Ascending aorta (tissue), 2 donors: ENCODE data around the gene ABR. TPM values are rescaled to one million over a fixed set of nuclear protein-coding genes. Genes with fewer than 3 reads are reported as not detected.

Experiments used
- DNase-seq, 2 donors: peaks; one replicate each; pipeline ENCODE4 v3.0.0-alpha.2; 2019; ENCODE audit warnings: low spot score in 2 of 2
- H3K27ac ChIP-seq, 2 donors: fragments of 200-600 bp; sonication (generic); one replicate each; pipeline ENCODE4 v1.5.1; 2016 to 2017; ENCODE audit warnings: mild to moderate bottlenecking in 1 of 2
- H3K27me3 ChIP-seq: fragments of 200-600 bp; sonication (generic); one replicate; pipeline ENCODE4 v1.5.1; 2017
- H3K36me3 ChIP-seq, 2 donors: fragments of 200-600 bp; sonication (generic); one replicate each; pipeline ENCODE4 v1.5.1; 2016
- H3K4me1 ChIP-seq, 2 donors: fragments of 200-600 bp; sonication (generic); one replicate each; pipeline ENCODE4 v1.5.1; 2016 to 2017; ENCODE audit warnings: mild to moderate bottlenecking in 1 of 2
- H3K4me3 ChIP-seq, 2 donors: fragments of 200-600 bp; sonication (generic); one replicate each; pipeline ENCODE4 v1.5.1; 2016 to 2017; ENCODE audit warnings: mild to moderate bottlenecking in 1 of 2
- H3K9me3 ChIP-seq, 2 donors: fragments of 200-600 bp; sonication (generic); one replicate each; pipeline ENCODE4 v1.5.1; 2016
- intact Hi-C: fragments of 100-400 bp; cut with DNase I; formaldehyde crosslinking; loops from one replicate; pipeline ENCODE4 v1.15.1; 2023
- total RNA-seq: library from RNA; depleted of rRNA; stranded (reverse); fragments of >200 nt; gene quantifications from one replicate; pipeline ENCODE4 v1.1.0, GENCODE V29; 2016
- TF ChIP-seq, protein P1 (sequence below), 3 experiments: fragments of 200-600 bp in 2 of 3; fragments of 450-650 bp in 1 of 3; sonication (generic) in 2 of 3; IDR thresholded peaks; one replicate each; pipeline ENCODE4 v1.5.1; 2016 to 2019; ENCODE audit warnings: antibody characterized with exemption in 3 of 3, mild to moderate bottlenecking in 1 of 3, moderate library complexity in 1 of 3

The ABR gene
- total RNA-seq, 1 donor from 2014 or later, result 184 TPM

DNA sequence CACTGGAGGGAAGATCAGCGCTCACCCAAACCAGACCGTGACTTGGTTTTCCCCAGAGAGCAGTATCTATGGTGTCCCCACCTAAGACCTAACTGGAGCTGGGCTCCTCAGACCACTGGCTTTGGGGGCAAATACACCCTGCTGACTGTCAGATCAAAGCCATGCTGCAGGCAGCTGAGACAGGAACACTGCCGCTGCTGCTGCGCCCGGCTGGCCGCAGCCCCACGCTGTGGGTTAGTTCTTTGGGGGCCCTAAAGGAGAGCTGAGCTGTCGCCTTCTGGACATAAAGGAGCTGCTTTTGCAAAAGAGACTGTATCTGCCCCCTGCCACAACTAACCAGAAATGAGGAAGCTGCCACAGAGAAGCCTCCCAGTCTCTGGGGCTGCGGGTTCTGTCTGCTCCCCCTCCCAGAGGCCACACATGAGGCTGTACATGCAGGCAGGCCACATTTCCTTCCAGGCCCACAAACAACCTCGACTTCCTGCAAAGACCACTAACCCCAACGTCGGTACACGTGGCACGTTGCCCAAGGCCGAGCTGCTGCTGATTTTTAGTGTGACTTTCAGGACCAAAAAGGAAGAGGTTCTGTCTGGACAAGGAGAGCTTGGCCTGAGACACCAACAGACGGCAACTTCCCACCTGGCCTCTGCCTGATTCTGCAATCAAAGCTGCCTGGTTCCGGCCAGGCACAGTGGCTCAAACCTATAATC lies 18.2 kb upstream of the ABR start:
- Histone ChIP-seq H3K36me3 (no peaks in the 10 kb centered on the region), H3K9me3 (no peaks in the 10 kb centered on the region), H3K27me3 (no peaks in the 10 kb centered on the region), H3K27ac (peak overlapping the region in 1 of 2 donors; percentile 55), H3K4me3 (no peak overlapping the region), H3K4me1 (no peaks in the 10 kb centered on the region)
- TF ChIP-seq, protein P1, sequence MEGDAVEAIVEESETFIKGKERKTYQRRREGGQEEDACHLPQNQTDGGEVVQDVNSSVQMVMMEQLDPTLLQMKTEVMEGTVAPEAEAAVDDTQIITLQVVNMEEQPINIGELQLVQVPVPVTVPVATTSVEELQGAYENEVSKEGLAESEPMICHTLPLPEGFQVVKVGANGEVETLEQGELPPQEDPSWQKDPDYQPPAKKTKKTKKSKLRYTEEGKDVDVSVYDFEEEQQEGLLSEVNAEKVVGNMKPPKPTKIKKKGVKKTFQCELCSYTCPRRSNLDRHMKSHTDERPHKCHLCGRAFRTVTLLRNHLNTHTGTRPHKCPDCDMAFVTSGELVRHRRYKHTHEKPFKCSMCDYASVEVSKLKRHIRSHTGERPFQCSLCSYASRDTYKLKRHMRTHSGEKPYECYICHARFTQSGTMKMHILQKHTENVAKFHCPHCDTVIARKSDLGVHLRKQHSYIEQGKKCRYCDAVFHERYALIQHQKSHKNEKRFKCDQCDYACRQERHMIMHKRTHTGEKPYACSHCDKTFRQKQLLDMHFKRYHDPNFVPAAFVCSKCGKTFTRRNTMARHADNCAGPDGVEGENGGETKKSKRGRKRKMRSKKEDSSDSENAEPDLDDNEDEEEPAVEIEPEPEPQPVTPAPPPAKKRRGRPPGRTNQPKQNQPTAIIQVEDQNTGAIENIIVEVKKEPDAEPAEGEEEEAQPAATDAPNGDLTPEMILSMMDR (IDR thresholded peaks at IDR 0.05), result no peak
- intact Hi-C loops, result no loop called here
- peak; percentile 81 to 88 for DNase-seq

DNA sequence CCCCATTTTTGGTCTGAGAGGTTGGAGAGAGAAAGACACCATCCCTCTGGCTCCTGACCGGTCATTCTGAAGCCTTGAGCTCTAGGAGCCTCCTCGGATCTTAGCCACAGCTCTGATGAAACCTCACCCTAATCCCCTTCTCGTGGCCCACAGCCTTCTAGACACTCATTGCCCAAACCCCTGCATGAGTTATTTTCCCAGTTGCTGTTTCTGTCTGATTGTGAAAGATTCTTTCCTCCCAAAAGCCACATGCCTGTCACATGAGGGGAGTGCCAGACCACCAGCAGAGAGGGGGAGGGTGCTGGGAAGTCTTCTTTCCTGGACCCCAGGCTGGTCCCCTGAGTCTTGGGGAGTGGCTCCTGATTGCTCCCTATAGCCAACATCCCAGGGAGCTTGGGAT lies 17.6 kb upstream of the ABR start:
- Histone ChIP-seq H3K27me3 (no peaks in the 10 kb centered on the region), H3K36me3 (no peaks in the 10 kb centered on the region), H3K27ac (peak overlapping the region in 1 of 2 donors; percentile 55), H3K4me3 (no peak overlapping the region), H3K4me1 (no peaks in the 10 kb centered on the region), H3K9me3 (no peaks in the 10 kb centered on the region)
- TF ChIP-seq, protein P1 (IDR thresholded peaks at IDR 0.05), result no peak
- no peak for DNase-seq
- intact Hi-C loops, result no loop called here

DNA sequence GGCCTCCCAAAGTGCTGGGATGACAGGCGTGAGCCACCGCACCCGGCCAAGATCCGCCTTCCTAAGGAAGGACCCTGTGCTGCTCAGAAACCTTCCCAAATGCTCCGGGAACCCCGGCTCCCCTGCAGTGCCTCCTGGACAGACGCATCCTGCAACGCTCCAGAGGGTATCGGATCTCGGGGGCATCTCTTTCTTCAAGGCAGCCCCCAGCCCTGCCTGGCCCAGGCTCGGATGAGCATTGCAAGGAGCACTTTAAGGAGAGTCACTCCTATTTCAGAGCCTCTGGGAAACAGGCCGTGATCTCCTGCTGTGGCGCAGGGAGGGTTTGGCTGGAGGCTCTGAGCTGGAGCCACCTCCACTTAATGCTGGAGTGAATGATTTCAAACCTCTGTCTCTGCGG lies 17.2 kb upstream of the ABR start:
- H3K4me3 ChIP-seq, result no peak overlapping the region
- no peaks in the 10 kb centered on the region for H3K4me1 ChIP-seq
- intact Hi-C loops, result no loop called here
- H3K9me3 ChIP-seq, result no peaks in the 10 kb centered on the region
- no peaks in the 10 kb centered on the region for H3K27me3 ChIP-seq
- no peak for DNase-seq
- peak overlapping the region in 1 of 2 donors; percentile 50 for H3K27ac ChIP-seq
- TF ChIP-seq, protein P1 (IDR thresholded peaks at IDR 0.05), result no peak
- no peaks in the 10 kb centered on the region for H3K36me3 ChIP-seq

DNA sequence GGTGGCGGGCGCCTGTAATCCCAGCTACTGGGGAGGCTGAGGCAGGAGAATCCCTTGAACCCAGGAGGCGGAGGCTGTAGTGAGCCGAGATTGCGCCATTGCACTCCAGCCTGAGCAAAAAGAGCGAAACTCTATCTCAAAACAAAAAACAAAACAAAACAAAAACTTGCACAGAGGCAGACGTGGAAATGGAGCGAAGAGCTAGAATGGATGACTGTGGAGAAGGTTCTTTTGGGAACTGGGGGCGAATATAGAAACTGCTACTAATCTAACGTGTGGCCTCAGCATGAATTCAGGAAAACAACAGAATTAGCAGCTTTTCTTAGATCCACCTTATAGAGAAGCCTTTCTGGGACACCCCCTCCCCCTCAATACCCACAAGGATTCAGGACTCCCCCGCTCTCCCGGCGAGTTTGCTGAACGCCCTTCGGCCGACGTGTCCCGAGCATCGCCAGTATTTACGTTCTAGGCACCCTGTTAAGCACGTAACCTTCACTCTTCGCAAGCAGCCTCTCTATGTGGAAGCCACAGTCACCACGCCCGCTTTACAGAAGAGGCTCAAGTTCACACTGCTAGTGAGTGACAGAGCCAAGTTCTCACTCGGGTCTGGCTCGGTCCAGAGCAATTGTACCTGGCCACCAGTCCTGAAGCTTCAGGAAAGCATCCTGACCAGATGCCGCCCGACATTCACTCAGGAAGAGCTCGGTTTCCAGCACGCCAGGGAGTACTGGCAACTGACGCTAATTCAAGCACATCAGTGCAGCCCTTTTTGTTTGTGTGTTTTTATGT lies 13.3 kb upstream of the ABR start:
- H3K27me3 ChIP-seq, result no peaks in the 10 kb centered on the region
- TF ChIP-seq, protein P1 (IDR thresholded peaks at IDR 0.05), result no peak
- intact Hi-C loops, result no loop called here
- H3K9me3 ChIP-seq, result no peaks in the 10 kb centered on the region
- no peak overlapping the region for H3K27ac ChIP-seq
- H3K36me3 ChIP-seq, result no peaks in the 10 kb centered on the region
- H3K4me3 ChIP-seq, result no peak overlapping the region
- H3K4me1 ChIP-seq, result peaks cover 6 to 8% of the 10 kb centered on the region in 2 donors
- no peak for DNase-seq

DNA sequence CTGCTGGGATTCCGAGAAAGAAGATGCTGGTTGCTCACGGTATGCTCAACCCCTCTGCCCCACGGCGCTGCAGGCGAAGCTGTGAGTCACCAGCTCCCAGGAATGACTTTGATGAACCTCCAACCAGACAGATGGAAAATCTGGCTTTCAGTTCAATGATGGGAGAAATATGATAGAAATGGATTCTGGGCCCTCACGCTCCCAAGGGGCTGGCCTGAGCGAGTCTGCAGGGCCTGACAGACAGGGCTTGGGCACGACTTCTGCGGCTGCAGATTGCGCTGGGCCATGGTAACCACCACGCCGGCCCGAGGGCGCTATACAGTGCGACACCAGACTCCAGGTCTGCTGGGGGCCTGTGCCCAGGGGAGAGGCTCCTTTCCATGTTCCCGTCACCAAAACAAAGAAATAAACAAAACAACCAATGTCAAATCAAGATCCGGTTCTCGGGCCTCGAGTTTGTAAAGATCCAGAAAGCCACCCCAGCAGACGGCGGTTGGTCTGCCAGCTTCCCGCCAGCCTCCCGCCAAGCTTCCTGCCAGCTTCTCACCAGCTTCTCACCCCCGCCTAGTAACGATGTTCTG lies 11.1 kb upstream of the ABR start:
- Histone ChIP-seq H3K9me3 (no peaks in the 10 kb centered on the region), H3K27ac (no peak overlapping the region), H3K36me3 (no peaks in the 10 kb centered on the region), H3K4me3 (no peak overlapping the region), H3K27me3 (no peaks in the 10 kb centered on the region), H3K4me1 (peaks cover 15 to 28% of the 10 kb centered on the region in 2 donors)
- no peak for DNase-seq
- TF ChIP-seq, protein P1 (IDR thresholded peaks at IDR 0.05), result no peak
- intact Hi-C loops, result no loop called here
